HCT116 (cell line): ENCODE data around the gene PRKAR2A. TPM values are rescaled to one million over a fixed set of nuclear protein-coding genes. Genes with fewer than 3 reads are reported as not detected.

Experiments used
- ATAC-seq: fragments of 200-7000 bp; cut with Tn5 transposase; 2 replicates; pipeline ENCODE4 v1.9.1; 2020; ENCODE audit warnings: mild to moderate bottlenecking, moderate library complexity
- BruUV-seq: library from RNA; stranded (reverse); fragments of 400-500 nt; replicated peaks from 2 replicates; lab custom pipeline; 2021; lab: Mats Ljungman, UMichigan
- CTCF ChIA-PET: fragments of 300-600 bp; sonication (Branson Sonifier 250); formaldehyde crosslinking; loops from one replicate; lab custom pipeline; 2021; ENCODE audit warnings: antibody characterized with exemption; lab: Charles Lee
- POLR2A ChIA-PET: fragments of 300-600, 350-600 bp; sonication (Branson Sonifier 250); formaldehyde crosslinking; loops from one replicate; lab custom pipeline; 2021; ENCODE audit warnings: antibody characterized with exemption; lab: Charles Lee
- RAD21 ChIA-PET, 2 experiments: fragments of 300-600 bp; sonication (Branson Sonifier 250); formaldehyde crosslinking; loops; one replicate each; lab custom pipeline; 2023; ENCODE audit warnings: low total read pairs in 2 of 2; ENCODE audit not compliant: uncharacterized antibody in 2 of 2, unreplicated experiment in 2 of 2, low non-redundant PET in 1 of 2; lab: Charles Lee
- DNase-seq: peaks from one replicate; pipeline ENCODE4 v3.0.0-alpha.2; 2010; ENCODE audit warnings: low read depth, low spot score
- H2AFZ ChIP-seq: fragments of 200-600 bp; shearing (Covaris generic), sonication (generic); 2 replicates; pipeline ENCODE4 v1.6.1; 2017; ENCODE audit warnings: low read depth, mixed run types, mixed read lengths, antibody characterized with exemption, low read length; ENCODE audit not compliant: poor library complexity, severe bottlenecking
- H3K27ac ChIP-seq: 2 replicates; pipeline ENCODE4 v1.5.1; 2012; ENCODE audit warnings: low read depth, low read length
- H3K27me3 ChIP-seq: fragments of 200-600 bp; sonication (generic); 2 replicates; pipeline ENCODE4 v1.6.1; 2016; ENCODE audit warnings: mixed run types, low read length, mixed read lengths; ENCODE audit not compliant: insufficient read depth
- H3K36me3 ChIP-seq, 2 experiments: fragments of 200-500 bp in 1 of 2; fragments of 200-600 bp in 1 of 2; sonication (Bioruptor generic) in 1 of 2; sonication (generic) in 1 of 2; 2 replicates each; pipeline versions ENCODE4 v1.5.1 to v1.6.1; 2014 to 2016; ENCODE audit warnings: low read length in 2 of 2, inconsistent platforms in 1 of 2, mixed read lengths in 1 of 2, mixed run types in 1 of 2; ENCODE audit not compliant: insufficient read depth in 2 of 2, control insufficient read depth in 1 of 2
- H3K4me1 ChIP-seq, 2 experiments: fragments of 200-600 bp in 1 of 2; sonication (generic) in 1 of 2; 2 replicates each; pipeline versions ENCODE4 v1.5.1 to v1.6.1; 2012 to 2017; ENCODE audit warnings: low read length in 2 of 2, inconsistent platforms in 1 of 2, mild to moderate bottlenecking in 1 of 2, mixed read lengths in 1 of 2, mixed run types in 1 of 2, moderate library complexity in 1 of 2; ENCODE audit not compliant: insufficient read depth in 2 of 2, control insufficient read depth in 1 of 2
- H3K4me2 ChIP-seq: fragments of 200-600 bp; sonication (generic); 2 replicates; pipeline ENCODE4 v1.6.1; 2017; ENCODE audit warnings: mixed run types, low read length, mixed read lengths
- H3K4me3 ChIP-seq, 2 experiments: fragments of 200-600 bp in 1 of 2; sonication (generic) in 1 of 2; replicated peaks in 1 of 2; 2 replicates each; pipeline ENCODE4 v1.5.1; 2011 to 2016; ENCODE audit warnings: low read length in 2 of 2, control low read depth in 1 of 2, low read depth in 1 of 2, mild to moderate bottlenecking in 1 of 2, mixed read lengths in 1 of 2, mixed run types in 1 of 2
- H3K79me2 ChIP-seq: fragments of 200-600 bp; sonication (generic); 2 replicates; pipeline ENCODE4 v1.6.1; 2017; ENCODE audit warnings: mild to moderate bottlenecking, mixed run types, low read length, moderate library complexity, mixed read lengths; ENCODE audit not compliant: insufficient read depth
- H3K9ac ChIP-seq: fragments of 200-600 bp; sonication (generic); 2 replicates; pipeline ENCODE4 v1.6.1; 2016; ENCODE audit warnings: low read length, mixed read lengths
- H3K9me2 ChIP-seq: fragments of 200-600 bp; sonication (generic), shearing (Covaris generic); 2 replicates; pipeline ENCODE4 v1.6.1; 2017; ENCODE audit warnings: mixed run types, mild to moderate bottlenecking, moderate library complexity; ENCODE audit not compliant: insufficient read depth
- H3K9me3 ChIP-seq, 2 experiments: fragments of 200-500 bp in 1 of 2; fragments of 200-600 bp in 1 of 2; sonication (Bioruptor generic) in 1 of 2; sonication (generic) in 1 of 2; 2 replicates each; pipeline ENCODE4 v1.6.1; 2014 to 2017; ENCODE audit warnings: low read length in 2 of 2, mixed read lengths in 2 of 2, inconsistent platforms in 1 of 2, low read depth in 1 of 2, mild to moderate bottlenecking in 1 of 2, mixed run types in 1 of 2, moderate library complexity in 1 of 2; ENCODE audit not compliant: control insufficient read depth in 1 of 2, insufficient read depth in 1 of 2
- H4K20me1 ChIP-seq: fragments of 200-600 bp; sonication (generic), shearing (Covaris generic); 2 replicates; pipeline ENCODE4 v1.6.1; 2017; ENCODE audit warnings: mixed run types, mild to moderate bottlenecking, moderate library complexity; ENCODE audit not compliant: insufficient read depth
- CEBPB ChIP-seq: IDR thresholded peaks from 2 replicates; pipeline ENCODE4 v1.6.1; 2012; ENCODE audit warnings: low read depth
- CTCF ChIP-seq, 3 experiments: fragments of 200-600 bp in 1 of 3; sonication (generic) in 1 of 3; IDR thresholded peaks in 2 of 3; conservative IDR thresholded peaks in 1 of 3; 2 replicates each; pipeline ENCODE4 v1.5.1; 2012 to 2017; ENCODE audit warnings: low read depth in 2 of 3, low read length in 2 of 3, antibody characterized with exemption in 1 of 3, borderline replicate concordance in 1 of 3, control low read depth in 1 of 3, mild to moderate bottlenecking in 1 of 3, mixed read lengths in 1 of 3, mixed run types in 1 of 3, moderate library complexity in 1 of 3; ENCODE audit not compliant: insufficient read depth in 1 of 3
- EGR1 ChIP-seq: IDR thresholded peaks from 2 replicates; pipeline ENCODE4 v1.6.1; 2012; ENCODE audit warnings: low read depth
- EZH2 ChIP-seq: fragments of 200-600 bp; sonication (generic); IDR thresholded peaks from 2 replicates; pipeline ENCODE4 v1.6.1; 2017; ENCODE audit warnings: antibody characterized with exemption, mixed run types
- EZH2phosphoT487 ChIP-seq: fragments of 200-600 bp; IDR thresholded peaks from 2 replicates; pipeline ENCODE4 v1.6.1; 2018; ENCODE audit warnings: antibody characterized with exemption, borderline replicate concordance
- FOSL1 ChIP-seq: IDR thresholded peaks from 2 replicates; pipeline ENCODE4 v1.6.1; 2012; ENCODE audit warnings: low read depth
- JUND ChIP-seq: IDR thresholded peaks from 2 replicates; pipeline ENCODE4 v1.6.1; 2012
- POLR2AphosphoS5 ChIP-seq: IDR thresholded peaks from 2 replicates; pipeline ENCODE4 v1.6.1; 2011; ENCODE audit warnings: mild to moderate bottlenecking, low read depth, low read length, moderate library complexity
- REST ChIP-seq: IDR thresholded peaks from 2 replicates; pipeline ENCODE4 v1.6.1; 2012; ENCODE audit warnings: low read depth
- ZNF274 ChIP-seq: fragments of 200-500 bp; sonication (Bioruptor generic); IDR thresholded peaks from 2 replicates; pipeline ENCODE4 v1.6.1; 2014; ENCODE audit warnings: mild to moderate bottlenecking, low read depth, low read length, inconsistent platforms
- intact Hi-C: fragments of 100-400 bp; cut with micrococcal nuclease; formaldehyde crosslinking; loops from 2 replicates; pipeline ENCODE4 v1.10.0; 2022
- total RNA-seq: library from RNA; stranded (reverse); gene quantifications from one replicate; pipeline ENCODE4 v1.2.1, GENCODE V29; 2021; ENCODE audit not compliant: unreplicated experiment

Gene PRKAR2A
- total RNA-seq, 1 experiment from 2014 or later: 63.3 TPM

DNA sequence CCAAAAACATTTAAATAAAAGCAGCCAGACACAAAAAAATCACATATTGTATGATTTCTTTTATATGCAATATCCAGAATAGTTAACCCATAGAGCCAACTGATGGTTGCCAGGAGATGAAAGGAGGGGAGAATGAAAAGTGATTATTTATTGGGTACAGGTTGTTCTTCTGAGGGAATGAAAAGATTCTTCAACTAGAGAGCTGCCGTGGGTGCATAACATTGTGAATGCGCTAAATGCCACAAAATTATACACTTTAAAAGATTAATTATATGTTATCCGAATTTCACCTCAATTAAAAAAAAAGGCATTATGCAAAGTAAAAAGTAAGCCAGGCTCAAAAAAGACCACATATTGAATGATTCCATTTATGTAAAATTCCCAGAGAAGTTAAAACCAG, 36.1 kb downstream of the PRKAR2A start:
- RAD21 ChIA-PET: no interaction called here
- Histone ChIP-seq H3K79me2 (peaks cover 24% of the 10 kb centered on the region), H2AFZ (no peak overlapping the region), H3K27me3 (no peaks in the 10 kb centered on the region), H3K4me1 (0 out of 4 replicates have a peak, but pooled peaks cover 0 to 2% of the 10 kb centered on the region in 2 experiments), H3K9me3 (no peaks in the 10 kb centered on the region), H3K9ac (no peak overlapping the region), H3K27ac (no peak overlapping the region), H4K20me1 (no peaks in the 10 kb centered on the region; the same call in 1 of the 2 replicates), H3K9me2 (no peaks in the 10 kb centered on the region), H3K4me2 (no peak overlapping the region), H3K4me3 (no peak overlapping the region), H3K36me3 (no peaks in the 10 kb centered on the region)
- TF ChIP-seq ZNF274 (no peak), REST (no peak), POLR2AphosphoS5 (no peak), CTCF (IDR thresholded peaks at IDR 0.05 in 2 of 3, conservative IDR thresholded peaks at IDR 0.05 in 1 of 3; ENCODE audit: borderline replicate concordance in 1 of 3, insufficient read depth in 1 of 3, low read depth in 2 of 3, low read length in 2 of 3) (no peak), EGR1 (no peak), EZH2 (no peak), JUND (no peak), CEBPB (no peak), FOSL1 (no peak), EZH2phosphoT487 (no peak)
- DNase-seq (no peak), ATAC-seq (no peak)
- BruUV-seq: no TSS peak
- POLR2A ChIA-PET: no interaction called here
- intact Hi-C loops: no loop called here
- CTCF ChIA-PET: no interaction called here
